OCI-LY1 (cell line): Measurements from ENCODE around the gene SLC2A2.

Source experiments
- H2AFZ ChIP-seq: fragments of 200-600 bp; sonication (generic), shearing (Covaris generic); 2 replicates; pipeline ENCODE4 v1.6.0; 2014; ENCODE audit warnings: antibody characterized with exemption, mild to moderate bottlenecking, low read length
- H3F3A ChIP-seq: fragments of 200-600 bp; sonication (generic), shearing (Covaris generic); 2 replicates; pipeline ENCODE4 v1.6.0; 2014; ENCODE audit warnings: mild to moderate bottlenecking, antibody characterized with exemption, low read length, moderate library complexity; ENCODE audit not compliant: insufficient read depth
- H3K27ac ChIP-seq: fragments of 200-600 bp; sonication (generic); 2 replicates; pipeline ENCODE4 v1.5.1; 2014; ENCODE audit warnings: low read length, mixed run types, mild to moderate bottlenecking, low read depth; ENCODE audit not compliant: poor library complexity, severe bottlenecking
- H3K27me3 ChIP-seq: fragments of 200-600 bp; sonication (generic); 2 replicates; pipeline ENCODE4 v1.6.0; 2014; ENCODE audit warnings: antibody characterized with exemption, mild to moderate bottlenecking, low read length, moderate library complexity; ENCODE audit not compliant: insufficient read depth
- H3K36me3 ChIP-seq: fragments of 200-600 bp; sonication (generic); 2 replicates; pipeline ENCODE4 v1.6.1; 2014; ENCODE audit warnings: mild to moderate bottlenecking, antibody characterized with exemption, low read length, moderate library complexity, mixed read lengths; ENCODE audit not compliant: insufficient read depth
- H3K4me1 ChIP-seq: fragments of 200-600 bp; sonication (generic); 2 replicates; pipeline ENCODE4 v1.5.1; 2014; ENCODE audit warnings: mild to moderate bottlenecking, low read length, moderate library complexity; ENCODE audit not compliant: insufficient read depth, severe bottlenecking
- H3K4me2 ChIP-seq: fragments of 200-600 bp; sonication (generic), shearing (Covaris generic); 2 replicates; pipeline ENCODE4 v1.6.1; 2014; ENCODE audit warnings: low read length
- H3K4me3 ChIP-seq: fragments of 200-600 bp; sonication (generic); 2 replicates; pipeline ENCODE4 v1.5.1; 2014; ENCODE audit warnings: low read length, low read depth, mild to moderate bottlenecking, mixed read lengths; ENCODE audit not compliant: poor library complexity, severe bottlenecking
- H3K79me2 ChIP-seq: fragments of 200-600 bp; shearing (Covaris generic); 2 replicates; pipeline ENCODE4 v1.6.1; 2016; ENCODE audit warnings: mixed run types, low read length, mixed read lengths; ENCODE audit not compliant: insufficient read depth
- H3K9ac ChIP-seq: fragments of 200-600 bp; sonication (generic), shearing (Covaris generic); 2 replicates; pipeline ENCODE4 v1.6.1; 2014; ENCODE audit warnings: mild to moderate bottlenecking, low read length, mixed read lengths
- H3K9me2 ChIP-seq: fragments of 200-600 bp; sonication (generic), shearing (Covaris generic); 2 replicates; pipeline ENCODE4 v1.6.1; 2014; ENCODE audit warnings: low read depth, mild to moderate bottlenecking, low read length, mixed read lengths
- H3K9me3 ChIP-seq: fragments of 200-600 bp; shearing (Covaris generic); 2 replicates; pipeline ENCODE4 v1.6.1; 2014; ENCODE audit warnings: low read length, mixed read lengths
- H4K20me1 ChIP-seq: fragments of 200-600 bp; sonication (generic), shearing (Covaris generic); 2 replicates; pipeline ENCODE4 v1.6.0; 2016; ENCODE audit warnings: mild to moderate bottlenecking, low read length; ENCODE audit not compliant: insufficient read depth
- CTCF ChIP-seq: fragments of 200-600 bp; sonication (generic), shearing (Covaris generic); IDR thresholded peaks from 2 replicates; pipeline ENCODE4 v1.5.1; 2017; ENCODE audit warnings: mild to moderate bottlenecking, antibody characterized with exemption, low read length, moderate library complexity, mixed read lengths
- EZH2 ChIP-seq: fragments of 200-600 bp; sonication (generic), shearing (Covaris generic); IDR thresholded peaks from 2 replicates; pipeline ENCODE4 v1.8.0; 2017; ENCODE audit warnings: borderline replicate concordance, mixed run types, mild to moderate bottlenecking, antibody characterized with exemption, low read length, moderate library complexity, mixed read lengths

The SLC2A2 gene

GRCh38 chr3:171013822-171014748, 12.4 kb downstream of the SLC2A2 start:
- no peak overlapping the region for H3K4me2 ChIP-seq
- H3K27me3 ChIP-seq = no peaks in the 10 kb centered on the region
- TF ChIP-seq CTCF (no peak), EZH2 (no peak)
- H2AFZ ChIP-seq = no peak overlapping the region
- no peak overlapping the region for H3K9ac ChIP-seq
- H3K79me2 ChIP-seq = no peaks in the 10 kb centered on the region
- no peaks in the 10 kb centered on the region for H3F3A ChIP-seq
- no peaks in the 10 kb centered on the region for H3K4me1 ChIP-seq
- H3K27ac ChIP-seq = no peak overlapping the region
- H3K4me3 ChIP-seq = no peak overlapping the region
- H3K9me2 ChIP-seq = no peaks in the 10 kb centered on the region
- H3K9me3 ChIP-seq = no peaks in the 10 kb centered on the region
- H4K20me1 ChIP-seq = no peaks in the 10 kb centered on the region
- no peaks in the 10 kb centered on the region for H3K36me3 ChIP-seq

GRCh38 chr3:171011873-171012336, 14.6 kb downstream of the SLC2A2 start:
- TF ChIP-seq EZH2 (no peak), CTCF (no peak)
- Histone ChIP-seq H2AFZ (no peak overlapping the region), H3K4me3 (no peak overlapping the region), H3K9ac (no peak overlapping the region), H3K27me3 (no peaks in the 10 kb centered on the region), H3K9me2 (no peaks in the 10 kb centered on the region), H4K20me1 (no peaks in the 10 kb centered on the region), H3K9me3 (no peaks in the 10 kb centered on the region), H3F3A (no peaks in the 10 kb centered on the region), H3K4me2 (no peak overlapping the region), H3K36me3 (no peaks in the 10 kb centered on the region), H3K27ac (no peak overlapping the region), H3K4me1 (no peaks in the 10 kb centered on the region), H3K79me2 (no peaks in the 10 kb centered on the region)

GRCh38 chr3:171011109-171011872, 15.2 kb downstream of the SLC2A2 start:
- H3K27me3 ChIP-seq = no peaks in the 10 kb centered on the region
- H3K4me2 ChIP-seq = no peak overlapping the region
- no peak overlapping the region for H3K4me3 ChIP-seq
- H3K9me2 ChIP-seq = no peaks in the 10 kb centered on the region
- H3K9me3 ChIP-seq = no peaks in the 10 kb centered on the region
- H3F3A ChIP-seq = no peaks in the 10 kb centered on the region
- no peaks in the 10 kb centered on the region for H3K79me2 ChIP-seq
- TF ChIP-seq CTCF (no peak), EZH2 (no peak)
- no peaks in the 10 kb centered on the region for H4K20me1 ChIP-seq
- H2AFZ ChIP-seq = no peak overlapping the region
- H3K9ac ChIP-seq = no peak overlapping the region
- H3K27ac ChIP-seq = no peak overlapping the region
- no peaks in the 10 kb centered on the region for H3K4me1 ChIP-seq
- H3K36me3 ChIP-seq = no peaks in the 10 kb centered on the region
